Midbrain (tissue), 1 donor: ENCODE measurements around the gene FAM117A.
"Not testable (repeated sequence)": the region's sequence is repeated elsewhere in the genome, so short reads cannot be mapped to it uniquely, and the experiment has no call there.

Experiments
- DNase-seq: peaks from one replicate; lab custom pipeline; 2025; lab: John Stamatoyannopoulos, UW

Gene FAM117A

GRCh38 chr17:49739641-49740271 lies 24.2 kb downstream of the FAM117A start:
- no peak for DNase-seq

- DNase-seq, result no peak
These were observed 25.3 kb downstream of the FAM117A start for GRCh38 chr17:49738456-49739163.

- DNase-seq, result no peak
These were observed 29.1 kb downstream of the FAM117A start for GRCh38 chr17:49734515-49735490.

DNA sequence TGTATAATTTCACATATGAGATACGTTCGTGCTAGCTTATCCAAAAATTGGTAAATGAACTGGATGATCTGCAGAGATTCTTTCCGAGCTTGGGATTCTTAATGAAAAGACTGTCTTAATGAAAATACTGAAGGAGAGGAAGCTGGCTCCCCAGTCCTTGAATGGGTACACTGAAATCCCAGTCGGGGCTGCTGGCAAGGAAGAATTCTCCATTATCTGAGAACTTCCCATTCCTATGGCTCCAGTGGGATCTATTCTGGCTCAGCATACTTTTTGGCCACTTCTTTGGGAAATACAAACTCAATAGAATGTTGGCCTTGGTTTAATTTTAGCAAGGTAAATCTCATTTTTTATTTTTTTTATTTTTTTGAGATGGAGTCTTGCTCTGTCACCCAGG lies 32.5 kb downstream of the FAM117A start:
- no peak for DNase-seq

GRCh38 chr17:49730785-49731434 lies 33.0 kb downstream of the FAM117A start:
- DNase-seq, result no peak

DNA sequence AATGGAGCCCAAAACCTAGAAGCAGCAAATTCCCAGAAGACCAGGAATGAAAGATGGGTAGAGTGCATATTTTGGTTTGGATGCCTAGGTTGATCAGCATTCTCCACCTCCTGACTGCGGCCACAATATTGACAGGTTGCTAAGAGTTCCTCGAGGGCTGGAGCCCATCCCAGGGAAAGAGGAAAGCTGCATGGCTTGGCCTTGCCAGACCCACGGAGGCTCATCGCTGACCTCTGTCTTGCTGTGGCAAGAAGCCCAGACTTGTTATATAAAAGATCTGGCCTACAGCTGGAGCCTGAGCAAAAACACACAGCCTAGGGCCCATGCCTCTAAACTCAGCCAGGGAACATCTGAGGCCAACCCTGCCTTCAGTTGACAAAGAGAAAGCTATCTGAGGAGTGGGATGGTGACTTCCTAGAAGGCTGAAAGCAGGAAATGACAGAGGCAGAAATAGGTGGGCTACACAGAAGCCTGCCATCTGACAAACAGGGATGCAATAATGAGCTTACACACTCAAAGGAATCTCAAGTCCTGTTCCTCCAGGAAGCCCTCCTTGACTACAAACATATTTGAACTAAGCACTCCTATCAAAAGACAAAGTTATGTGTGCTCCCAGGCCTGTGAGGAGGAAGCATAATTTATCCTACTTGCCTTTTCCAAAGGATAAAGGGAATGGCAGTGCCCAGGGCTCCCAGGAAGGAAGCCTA lies 33.7 kb downstream of the FAM117A start:
- peak; percentile 80 for DNase-seq

- no peak for DNase-seq
These were observed 34.9 kb downstream of the FAM117A start for GRCh38 chr17:49729069-49729468.

DNA sequence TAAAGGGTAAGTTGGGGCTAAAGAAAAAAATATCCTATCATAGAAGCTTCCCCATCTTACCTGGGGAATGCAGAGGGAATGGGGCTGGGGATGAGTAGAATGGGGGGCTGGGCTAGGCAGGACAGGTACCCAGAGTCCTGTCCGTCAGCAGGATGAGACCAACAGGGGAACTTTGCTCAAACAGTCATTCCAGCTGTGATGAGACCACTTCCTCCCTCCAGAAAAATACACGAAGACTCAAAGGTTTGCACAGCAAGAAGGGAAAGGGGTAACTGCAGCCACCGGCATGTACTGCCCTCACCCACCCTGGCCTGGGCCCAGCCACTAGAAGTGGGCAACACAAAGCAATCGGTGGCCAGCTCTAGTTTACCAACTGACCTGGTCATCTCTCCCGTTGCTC lies 35.5 kb downstream of the FAM117A start:
- no peak for DNase-seq

GRCh38 chr17:49727380-49727779 lies 36.6 kb downstream of the FAM117A start:
- no peak for DNase-seq

DNA sequence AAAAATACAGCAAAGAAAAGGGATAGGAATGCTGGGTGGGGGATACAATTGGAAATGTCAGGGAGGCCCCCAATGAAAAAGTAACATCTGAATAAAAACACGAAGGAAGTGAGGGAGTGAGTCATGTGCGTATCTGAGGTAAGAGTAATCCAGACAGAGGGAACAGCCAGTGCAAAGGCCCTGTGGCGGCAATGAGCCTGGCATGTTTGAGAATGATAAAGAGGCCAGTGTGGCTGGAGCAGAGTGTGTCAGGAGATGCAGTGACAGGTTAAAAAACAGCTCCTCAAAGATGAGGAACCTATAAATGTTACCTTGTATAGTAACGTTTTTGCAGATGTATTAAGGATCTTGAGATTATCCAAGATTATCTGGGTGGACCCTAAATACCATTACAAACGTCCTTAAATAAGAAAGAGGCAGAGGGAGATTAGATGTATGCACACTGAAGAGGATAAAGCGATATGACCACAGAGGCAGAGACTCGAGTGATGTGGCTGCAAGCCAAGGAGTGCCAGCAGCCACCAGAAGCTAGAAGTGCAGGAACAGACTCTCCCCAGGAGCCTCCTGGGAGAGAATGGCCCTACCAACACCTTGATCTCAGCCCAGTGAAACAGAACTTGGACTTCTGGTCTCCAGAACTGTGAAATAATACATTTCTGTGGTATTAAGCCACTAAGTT lies 38.3 kb downstream of the FAM117A start:
- no peak for DNase-seq

DNA sequence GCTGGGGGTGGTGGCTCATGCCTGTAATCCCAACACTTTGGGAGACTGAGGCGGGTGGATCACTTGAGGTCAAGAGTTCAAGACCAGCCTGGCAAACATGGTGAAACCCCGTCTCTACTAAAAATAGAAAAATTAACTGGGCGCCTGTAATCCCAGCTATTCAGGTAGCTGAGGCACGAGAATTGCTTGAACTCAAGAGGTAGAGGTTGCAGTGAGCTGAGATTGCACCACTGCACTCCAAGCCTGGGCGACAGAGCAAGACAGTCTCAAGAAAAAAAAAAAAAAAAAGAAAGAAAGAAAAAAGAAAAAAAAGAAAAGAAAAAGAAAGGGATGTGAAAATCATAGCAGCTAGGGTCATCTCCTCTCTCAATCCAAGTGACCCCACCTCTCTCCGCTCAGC lies 39.4 kb downstream of the FAM117A start:
- not testable (repeated sequence) for DNase-seq

DNA sequence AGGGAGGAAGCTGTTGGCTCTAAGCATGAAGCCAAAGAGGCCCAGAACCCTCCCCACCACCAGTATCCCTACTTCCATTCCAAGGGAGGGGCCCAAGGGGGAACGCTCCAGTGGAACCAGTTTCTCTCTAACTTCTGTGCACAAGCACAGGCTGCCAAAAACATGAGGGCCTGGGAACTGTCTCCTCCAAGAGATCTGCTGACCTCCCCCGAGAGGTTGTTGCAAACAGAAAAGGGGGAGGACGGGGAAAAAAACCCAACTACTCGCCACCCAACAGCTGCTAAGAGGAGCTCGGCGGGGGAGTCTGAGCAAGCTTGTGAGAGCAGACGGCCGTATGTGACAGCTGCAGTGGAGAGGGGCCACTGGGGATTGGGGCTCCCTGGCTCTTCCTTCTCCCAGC lies 40.5 kb downstream of the FAM117A start:
- no peak for DNase-seq

GRCh38 chr17:49722066-49722465 lies 41.9 kb downstream of the FAM117A start:
- DNase-seq, result no peak

GRCh38 chr17:49717371-49717861 lies 46.5 kb downstream of the FAM117A start:
- no peak for DNase-seq

DNA sequence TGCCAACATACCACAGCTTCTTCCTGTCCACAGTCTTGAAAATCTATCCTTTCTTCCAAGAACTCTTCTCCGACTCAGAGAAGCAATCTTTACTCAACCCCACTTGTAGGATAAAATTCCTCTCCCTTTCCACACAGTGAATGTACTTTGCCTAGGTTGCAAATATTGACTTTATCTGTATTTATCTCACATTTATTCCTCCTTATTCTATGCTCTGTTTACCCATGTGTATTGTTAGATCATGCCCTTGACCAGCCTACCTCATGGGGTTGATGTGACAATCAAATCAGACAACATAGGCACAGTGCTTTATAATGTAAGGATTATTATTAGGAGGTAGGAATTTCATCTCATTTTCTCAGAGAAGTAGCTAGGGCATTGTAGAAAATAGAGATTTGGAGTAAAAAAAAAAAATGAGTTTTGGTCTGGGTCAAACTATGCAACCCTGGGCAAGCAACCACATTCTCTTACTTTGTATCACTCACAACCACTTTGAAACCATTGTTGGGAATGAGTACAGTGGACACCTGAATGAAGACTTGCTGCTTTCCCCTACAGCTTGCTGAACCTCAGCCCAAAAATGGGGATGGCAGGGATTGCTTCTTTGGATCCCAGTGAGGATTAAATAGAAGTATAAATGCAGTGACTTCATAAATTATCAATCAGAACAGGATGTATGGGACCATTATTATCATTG lies 47.1 kb downstream of the FAM117A start:
- no peak for DNase-seq

DNA sequence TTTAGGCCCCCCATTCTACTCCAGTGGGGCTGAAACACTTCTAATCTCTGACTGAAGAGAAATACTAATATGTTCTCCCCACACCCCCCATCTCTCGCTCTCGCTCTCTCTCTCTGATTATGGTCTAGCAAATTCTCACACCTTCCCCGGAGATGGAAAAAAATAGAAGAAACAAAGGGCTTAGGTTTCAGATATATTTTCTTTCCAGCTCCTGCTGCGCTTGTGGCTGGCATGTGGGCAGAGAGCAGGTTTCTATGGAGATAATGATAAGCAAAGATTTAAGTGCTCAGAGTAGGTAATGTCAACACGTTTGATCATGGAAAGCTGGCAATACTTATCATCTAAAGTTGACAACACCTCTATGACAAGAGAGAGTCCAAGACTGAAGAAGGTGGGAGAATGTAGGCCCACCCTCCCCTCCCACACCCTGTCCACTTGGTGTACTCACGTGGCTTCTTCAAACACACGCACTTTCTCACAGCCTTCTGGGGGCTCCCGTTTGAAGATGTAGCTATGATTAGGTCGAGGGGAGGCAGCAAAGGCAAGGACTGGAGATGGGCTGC lies 48.1 kb downstream of the FAM117A start:
- DNase-seq, result no peak

- no peak for DNase-seq
These were observed 48.7 kb downstream of the FAM117A start for GRCh38 chr17:49715216-49715615.

DNA sequence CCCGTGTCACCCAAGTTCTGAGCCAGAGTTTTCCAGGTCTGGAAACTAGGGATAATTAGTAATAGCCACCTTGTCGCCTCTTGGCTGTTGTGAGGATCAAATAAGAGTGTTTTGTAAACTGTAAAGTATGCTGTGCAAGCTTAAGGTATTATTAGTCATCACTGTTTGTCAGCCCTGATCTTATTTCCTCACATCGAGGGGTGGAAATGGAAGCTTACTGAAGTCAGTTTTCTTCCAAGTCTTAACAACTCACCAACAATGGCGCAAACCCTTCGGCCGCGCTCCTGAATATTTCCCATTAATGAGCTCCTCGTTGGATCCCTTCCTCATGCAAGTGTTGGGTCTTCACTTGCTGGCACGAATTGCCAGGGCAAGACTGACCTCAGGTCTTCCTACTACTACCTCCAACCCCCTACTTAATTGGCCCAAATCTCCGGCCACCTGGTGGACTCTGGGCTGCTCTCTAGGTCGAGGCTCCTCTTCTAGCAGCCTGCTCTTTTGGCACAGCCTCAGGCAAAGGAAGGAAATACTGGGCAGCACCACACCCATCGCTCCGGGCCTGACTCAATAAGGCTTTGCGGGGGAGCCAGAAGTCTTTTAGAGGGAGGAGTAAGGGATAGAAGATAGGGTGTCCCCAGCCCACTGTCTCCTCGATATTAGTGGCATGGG lies 55.3 kb downstream of the FAM117A start:
- no peak for DNase-seq
